Measurements from ENCODE around the gene NPIPB8.
A peak's percentile ranks its signal among the peaks of the same experiment; 100 is the strongest.
"Not testable (repeated sequence)": the region's sequence is repeated elsewhere in the genome, so short reads cannot be mapped to it uniquely, and the experiment has no call there.

The NPIPB8 gene

DNA sequence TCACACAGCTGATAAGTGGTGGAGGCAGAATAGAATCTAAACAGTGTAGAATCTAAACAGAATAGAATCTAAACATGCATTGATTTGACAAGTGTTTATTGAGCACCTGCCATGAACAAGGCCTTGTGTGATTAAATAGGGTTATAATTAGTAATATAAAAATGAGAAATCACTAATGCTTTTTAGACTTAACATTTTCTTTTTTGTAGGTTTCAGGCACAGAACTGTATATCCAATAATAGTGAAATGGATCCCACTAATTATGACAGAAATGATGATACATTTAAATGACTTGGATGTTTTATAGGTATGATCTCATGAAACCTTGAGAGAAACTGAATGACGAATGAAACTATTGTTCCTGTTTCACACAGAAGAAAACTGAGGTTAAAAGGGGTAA lies at the start of gene NPIPB8:
NPIPB8 (plus strand) TSS at position 301 of the 400 bp plus-strand sequence. CDS start 296 bp downstream, outside the sequence.
- not testable (repeated sequence) for DNase-seq (ENCODE audit: low spot score)

DNA sequence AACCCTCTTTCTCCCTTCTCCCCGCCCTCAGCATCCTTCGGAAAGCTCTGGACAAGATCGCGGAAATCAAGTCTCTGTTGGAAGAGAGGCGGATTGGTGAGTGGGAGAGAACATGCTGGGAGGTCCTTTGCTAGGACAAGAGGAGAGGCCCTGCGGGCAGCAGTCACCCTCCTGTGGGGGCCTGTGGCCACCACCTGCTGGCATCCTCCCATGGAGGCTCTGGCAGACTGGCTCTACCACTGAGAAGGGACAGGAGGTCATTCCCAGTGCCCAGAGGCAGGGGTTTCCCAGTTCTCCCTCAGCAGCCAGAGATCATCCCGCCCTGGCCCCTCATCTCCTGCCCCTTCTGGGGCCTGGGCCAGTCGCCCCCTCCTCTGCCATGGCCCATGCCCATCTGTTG lies 48.8 kb upstream of the NPIPB8 start:
- no peak for DNase-seq (ENCODE audit: low spot score)

DNA sequence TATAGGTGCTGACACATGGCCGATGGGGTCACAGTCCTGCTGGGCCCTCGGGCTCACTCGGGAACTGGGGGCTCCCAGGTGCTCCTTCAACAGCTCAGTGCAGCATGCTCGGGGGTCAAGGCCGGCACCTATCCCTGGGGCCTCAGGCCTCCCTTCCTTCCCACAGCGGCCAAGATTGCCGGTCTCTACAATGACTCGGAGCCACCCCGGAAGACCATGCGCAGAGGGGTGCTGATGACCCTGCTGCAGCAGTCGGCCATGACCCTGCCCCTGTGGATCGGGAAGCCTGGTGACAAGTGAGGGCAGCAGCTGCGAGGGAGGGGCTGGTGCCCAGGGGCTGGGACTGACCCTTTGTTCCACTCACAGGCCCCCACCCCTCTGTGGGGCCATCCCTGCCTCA lies 47.9 kb upstream of the NPIPB8 start:
- no peak for DNase-seq (ENCODE audit: low spot score)

DNA sequence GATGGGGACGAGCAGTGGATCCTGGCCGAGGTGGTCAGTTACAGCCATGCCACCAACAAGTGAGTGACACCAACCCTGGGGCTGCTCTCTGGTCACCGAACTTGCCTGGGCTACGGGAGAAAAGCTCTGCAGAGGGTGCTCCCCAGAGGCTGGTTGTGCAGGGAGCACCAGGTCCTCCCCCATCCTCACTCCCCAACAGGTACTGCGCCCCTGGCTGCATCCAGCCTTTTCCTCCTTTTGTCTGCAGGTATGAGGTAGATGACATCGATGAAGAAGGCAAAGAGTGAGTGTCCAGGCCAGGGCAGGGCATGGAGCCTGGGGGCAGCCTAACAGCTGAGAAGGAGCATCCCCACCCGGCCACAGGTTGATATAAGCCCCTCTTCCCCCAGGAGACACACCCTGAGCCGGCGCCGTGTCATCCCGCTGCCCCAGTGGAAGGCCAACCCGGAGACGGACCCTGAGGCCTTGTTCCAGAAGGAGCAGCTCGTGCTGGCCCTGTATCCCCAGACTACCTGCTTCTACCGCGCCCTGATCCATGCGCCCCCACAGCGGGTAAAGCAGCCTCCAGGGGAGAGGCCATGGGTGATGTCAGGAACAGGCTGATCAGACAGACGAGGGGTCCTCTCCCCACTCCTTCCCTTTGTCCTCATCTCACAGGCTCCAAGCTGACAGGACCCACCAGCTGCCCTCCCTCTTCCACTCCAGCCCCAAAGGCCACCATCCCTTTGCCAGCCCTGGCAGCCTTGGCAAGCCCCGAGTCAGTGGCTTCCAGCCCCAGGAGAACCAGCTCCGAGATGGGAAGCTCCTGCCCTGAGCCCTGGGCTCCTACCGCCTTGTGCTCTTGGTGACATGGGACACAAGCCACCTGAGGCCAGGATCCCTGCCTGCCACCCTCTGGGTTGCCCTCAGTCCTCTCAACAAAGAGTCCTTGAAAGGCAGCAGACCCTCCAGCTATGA lies 47.2 kb upstream of the NPIPB8 start:
- no peak for DNase-seq (ENCODE audit: low spot score)

DNA sequence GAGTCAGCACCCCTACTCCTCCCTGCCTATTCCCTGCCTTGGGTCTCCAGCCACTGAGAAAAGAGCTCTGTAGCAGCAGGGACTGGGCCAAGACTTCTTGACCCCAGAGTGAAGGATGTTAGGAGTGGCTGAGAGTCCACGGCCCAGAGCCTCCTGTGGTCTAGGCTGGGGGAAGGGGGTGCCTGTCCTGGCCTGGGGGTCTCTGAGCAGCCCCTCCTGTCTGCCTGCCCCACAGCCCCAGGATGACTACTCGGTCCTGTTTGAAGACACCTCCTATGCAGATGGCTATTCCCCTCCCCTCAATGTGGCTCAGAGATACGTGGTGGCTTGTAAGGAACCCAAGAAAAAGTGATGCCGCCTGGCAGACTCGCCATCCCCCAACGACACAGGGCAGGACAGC lies 46.5 kb upstream of the NPIPB8 start:
- no peak for DNase-seq (ENCODE audit: low spot score)

DNA sequence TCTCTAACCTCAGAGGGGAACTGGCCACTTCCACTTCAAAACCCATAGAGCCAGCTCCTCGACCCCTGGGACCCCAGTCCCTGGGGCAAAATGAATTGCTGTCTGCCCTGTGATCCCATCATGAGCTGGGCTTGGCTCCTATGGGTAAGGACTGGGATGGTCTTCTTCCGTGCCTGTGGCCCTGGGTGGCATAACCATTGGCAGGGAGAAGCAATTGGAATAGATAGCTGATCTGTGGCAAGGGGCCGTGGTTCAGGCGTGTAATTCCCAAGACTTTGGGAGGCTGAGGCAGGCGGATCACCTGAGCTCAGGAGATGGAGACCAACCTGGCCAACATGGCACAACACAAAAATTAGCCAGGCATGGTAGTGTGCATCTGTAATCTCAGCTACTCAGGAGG lies 45.4 kb upstream of the NPIPB8 start:
- DNase-seq (ENCODE audit: low spot score) = no peak

DNA sequence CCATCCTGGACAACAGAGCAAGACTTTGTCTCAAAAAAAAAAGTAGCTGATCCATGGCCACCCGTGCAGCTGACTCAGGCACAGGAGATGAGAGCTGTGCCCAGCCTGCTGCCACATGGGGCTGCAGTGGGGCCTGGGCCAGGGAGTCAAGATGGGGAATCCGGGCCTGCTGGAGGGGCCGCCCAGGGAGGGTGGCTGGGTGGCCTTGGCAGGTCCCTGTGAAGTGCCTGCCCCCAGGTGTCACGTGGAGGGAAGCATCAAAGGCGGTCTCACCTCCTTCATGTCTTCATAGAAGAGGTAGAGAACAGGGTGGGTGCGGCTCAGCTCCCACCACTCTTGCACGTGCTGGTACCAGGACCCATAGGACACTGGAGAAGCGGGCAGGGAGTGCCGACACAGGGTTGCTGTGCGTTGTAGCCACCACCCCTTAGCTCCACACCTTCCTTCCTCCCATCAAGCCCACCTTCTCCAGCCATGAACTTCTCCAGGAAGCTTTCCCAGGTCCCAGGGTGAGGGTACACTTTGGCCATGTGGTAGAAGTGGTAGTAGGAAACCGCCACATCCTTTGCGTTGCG lies 44.8 kb upstream of the NPIPB8 start:
- no peak for DNase-seq (ENCODE audit: low spot score)

DNA sequence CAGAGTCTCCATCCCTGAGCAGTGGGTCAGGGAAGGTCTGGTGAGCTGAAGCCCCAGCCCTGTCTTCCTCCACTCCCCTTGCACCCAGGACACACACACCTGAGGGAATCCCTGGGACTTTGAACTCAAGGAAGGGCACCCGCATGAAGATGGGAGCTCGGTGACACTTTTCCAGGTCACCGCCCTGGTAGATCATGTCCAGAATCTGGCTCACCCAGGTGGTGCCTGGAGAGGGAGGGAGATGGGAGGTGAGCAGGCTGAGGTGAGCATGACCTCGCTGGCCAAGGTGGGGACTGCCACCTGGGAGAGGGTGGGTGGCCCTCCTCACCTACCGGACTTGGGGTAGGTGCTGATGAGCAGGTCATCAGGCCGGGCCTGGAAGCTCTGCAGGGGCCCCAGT lies 42.4 kb upstream of the NPIPB8 start:
- DNase-seq (ENCODE audit: low spot score) = not testable (repeated sequence)

DNA sequence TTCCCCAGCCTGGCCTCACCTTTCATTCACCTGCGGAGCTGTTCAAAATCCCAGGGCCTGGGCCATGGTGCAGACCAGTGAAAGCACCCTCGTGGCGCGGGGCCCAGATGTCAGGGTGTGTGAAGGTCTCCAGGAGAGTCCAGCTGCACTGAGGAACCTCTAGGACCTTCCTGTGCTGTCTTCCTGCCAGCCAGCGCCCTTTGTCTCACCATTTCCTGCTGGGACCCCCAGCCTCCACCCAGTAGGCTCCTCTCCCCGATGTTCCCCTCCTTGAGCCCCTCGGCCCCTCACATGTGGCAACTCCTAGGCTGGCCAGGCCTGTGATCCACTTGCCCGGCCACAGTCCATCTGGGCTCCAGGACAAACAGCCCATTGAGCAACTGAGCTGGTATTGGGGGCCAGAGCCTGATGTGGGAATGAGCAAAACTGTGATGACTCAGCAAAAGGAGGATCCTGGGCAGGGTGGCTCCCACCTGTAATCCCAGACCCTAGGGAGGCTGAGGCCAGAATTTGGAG lies 41.7 kb upstream of the NPIPB8 start:
- DNase-seq (ENCODE audit: low spot score) = no peak

DNA sequence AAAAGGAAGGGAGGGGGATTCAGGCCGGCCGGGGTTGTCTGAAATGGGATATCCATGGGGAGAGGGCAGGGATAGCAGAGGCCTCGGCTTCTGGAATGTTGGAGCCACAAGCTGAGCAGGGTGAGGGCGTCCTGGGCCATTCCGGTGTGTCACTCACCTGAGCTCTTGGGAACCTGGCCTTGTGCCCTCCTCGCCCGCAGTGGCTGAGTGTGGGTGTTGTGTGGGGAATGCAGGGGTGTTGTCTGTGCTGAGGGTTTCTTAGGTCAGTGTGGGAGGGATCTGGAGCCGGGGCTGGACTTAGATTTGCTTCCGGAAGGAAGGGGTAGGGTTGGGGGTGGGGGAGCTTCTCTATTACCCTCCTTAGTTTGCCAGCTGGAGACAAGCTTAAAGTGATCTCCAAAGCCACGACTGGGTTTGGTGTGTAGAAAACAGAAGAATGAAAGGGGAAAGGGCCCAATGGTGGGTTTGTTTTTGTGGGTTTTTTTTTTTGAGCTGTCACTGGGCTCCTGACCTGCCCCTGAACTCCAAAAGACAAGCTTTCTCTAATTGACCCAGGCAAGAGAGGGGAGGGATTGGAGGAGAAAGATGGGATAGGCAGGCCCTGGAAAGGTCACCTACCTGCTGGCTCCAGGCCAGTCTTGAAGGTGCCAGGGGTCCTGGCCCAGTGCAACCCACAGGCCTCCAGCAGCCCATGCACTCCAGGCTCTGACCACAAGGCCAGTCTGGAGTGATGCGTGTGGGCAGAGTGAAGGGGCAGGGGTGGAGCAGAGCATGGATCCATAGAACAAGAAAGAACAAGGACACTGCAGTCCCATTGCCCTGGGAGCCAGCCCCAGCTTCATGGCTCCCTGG lies 40.8 kb upstream of the NPIPB8 start, which contains the start of gene SULT1A2:
SULT1A2 (minus strand) TSS at position 211 of the 852 bp plus-strand sequence. CDS start 1,120 bp downstream, outside the sequence.
- peak; percentile 57 for DNase-seq (ENCODE audit: low spot score)

DNA sequence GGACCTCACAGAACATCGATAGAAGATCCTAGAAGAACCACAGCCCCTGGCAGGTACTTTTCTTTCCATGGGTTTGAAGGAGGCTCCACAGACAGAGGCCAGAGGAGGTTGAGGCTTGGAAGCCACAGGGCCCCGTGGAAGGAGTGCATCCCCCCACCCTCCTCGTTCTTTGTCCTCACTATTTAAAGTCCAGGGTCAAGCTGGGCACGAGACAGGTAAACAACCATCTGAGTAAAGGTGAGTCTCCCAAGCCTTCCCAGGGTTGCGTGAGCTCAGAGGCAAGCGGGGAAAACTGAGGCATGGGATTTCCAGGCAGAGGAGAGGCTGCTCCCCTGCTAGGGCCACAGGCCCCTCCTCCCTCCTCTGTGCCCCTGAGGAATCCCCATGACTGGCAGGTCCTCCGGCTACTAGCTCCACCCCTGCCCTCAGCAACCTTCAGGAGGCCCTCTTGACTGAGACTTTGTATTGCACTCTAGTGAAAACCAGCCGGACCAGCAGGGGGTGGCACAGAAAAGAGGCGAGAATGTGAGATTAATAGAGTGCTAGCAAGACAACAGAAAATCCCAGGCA lies 40.1 kb upstream of the NPIPB8 start:
- DNase-seq (ENCODE audit: low spot score) = peak; percentile 80

DNA sequence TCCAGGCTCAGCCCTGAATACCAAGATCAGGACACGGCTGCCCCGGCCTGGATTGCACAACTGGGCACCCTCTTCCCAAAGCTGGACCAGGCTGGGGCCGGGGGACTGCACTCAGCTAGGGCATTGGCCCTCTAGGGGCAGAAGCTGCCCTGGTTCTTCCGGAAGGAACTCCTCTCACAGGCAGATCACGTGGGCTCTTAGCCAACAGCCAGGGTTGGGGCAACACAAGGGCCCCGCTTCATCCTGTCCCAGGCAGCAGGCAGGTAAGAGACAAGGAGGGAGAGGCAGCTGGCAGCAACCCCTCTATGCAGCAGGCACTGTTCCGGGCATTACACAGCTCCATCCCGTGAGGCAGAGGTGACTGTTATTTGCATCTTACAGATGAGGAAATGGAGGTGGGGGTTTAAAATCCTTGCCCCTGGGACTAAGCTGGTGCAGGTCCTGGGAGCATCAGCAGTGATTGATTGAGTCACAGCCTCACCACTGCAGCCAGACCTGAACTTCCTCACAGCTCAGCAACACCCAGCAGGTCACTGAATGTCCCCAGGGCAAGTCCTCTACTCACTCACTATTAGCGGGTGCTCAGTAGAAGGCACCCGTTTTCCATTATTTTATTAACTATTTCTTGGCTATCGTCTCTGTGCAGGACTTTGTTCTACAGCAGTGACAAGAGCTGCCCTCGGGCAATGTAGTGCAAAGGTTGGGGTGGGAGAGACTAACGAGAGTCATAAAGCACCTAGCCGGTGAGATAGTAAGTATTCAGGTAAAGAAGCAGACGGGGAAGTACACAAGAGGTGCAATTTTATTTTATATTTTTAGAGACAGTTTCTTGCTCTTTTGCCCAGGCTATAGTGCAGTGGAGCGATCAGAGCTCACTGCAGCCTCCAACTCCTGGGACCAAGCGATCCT lies 38.2 kb upstream of the NPIPB8 start:
- DNase-seq (ENCODE audit: low spot score) = not testable (repeated sequence)

DNA sequence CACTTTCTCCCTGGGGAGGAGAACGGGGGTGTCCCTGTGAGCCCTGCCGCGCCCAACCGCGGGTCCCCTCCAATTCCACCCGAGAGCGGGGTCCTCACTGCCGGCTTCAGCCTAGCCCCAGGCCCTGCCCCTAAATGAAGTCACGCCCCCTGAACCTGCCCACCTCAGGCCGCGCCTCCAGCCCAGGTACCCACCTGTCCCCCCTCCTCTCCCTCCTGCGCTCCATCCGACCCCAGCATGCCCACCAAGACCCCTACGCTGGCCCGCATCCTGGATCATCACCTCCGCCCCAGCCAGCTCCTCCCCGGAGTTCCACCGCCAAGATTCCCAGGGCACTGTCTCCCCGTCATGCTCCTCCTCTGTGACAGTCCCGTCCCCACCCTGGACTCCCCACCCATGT lies 36.9 kb upstream of the NPIPB8 start:
- not testable (repeated sequence) for DNase-seq (ENCODE audit: low spot score)

DNA sequence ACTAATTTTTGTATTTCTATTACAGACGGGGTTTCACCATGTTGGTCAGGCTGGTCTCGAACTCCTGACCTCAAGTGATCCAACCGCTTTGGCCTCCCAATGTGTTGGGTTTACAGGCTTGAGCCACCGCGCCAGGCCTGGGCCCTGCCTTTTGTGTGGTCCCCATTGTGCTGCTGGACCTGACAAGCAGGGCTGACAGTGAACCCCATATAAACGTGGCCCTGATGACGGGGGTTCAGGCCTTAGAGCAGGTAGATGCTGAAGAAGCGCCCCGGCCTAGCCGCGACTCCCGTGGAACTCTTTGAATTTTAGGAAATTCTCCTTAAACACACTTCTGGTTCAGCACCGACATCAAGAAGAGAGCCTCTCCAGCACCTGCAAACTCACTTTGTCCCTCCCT lies 36.3 kb upstream of the NPIPB8 start:
- DNase-seq (ENCODE audit: low spot score) = not testable (repeated sequence)

DNA sequence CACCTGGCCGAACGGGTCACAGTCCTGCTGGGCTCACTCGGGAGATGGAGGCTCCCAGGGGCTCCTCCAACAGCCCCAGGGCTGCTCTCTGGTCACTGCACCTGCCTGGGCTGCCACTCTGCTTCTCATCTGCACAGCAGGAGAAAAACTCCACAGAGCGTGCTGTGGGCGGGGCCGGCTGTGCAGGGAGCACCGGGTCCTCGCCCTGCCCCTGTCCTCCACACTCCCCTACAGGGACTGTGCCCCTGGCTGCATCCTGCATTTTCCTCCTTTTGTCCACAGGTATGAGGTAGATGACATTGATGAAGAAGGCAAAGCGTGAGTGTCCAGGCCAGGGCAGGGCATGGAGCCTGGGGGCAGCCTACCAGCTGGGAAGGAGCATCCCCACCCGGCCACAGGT lies 35.8 kb upstream of the NPIPB8 start:
- not testable (repeated sequence) for DNase-seq (ENCODE audit: low spot score)

DNA sequence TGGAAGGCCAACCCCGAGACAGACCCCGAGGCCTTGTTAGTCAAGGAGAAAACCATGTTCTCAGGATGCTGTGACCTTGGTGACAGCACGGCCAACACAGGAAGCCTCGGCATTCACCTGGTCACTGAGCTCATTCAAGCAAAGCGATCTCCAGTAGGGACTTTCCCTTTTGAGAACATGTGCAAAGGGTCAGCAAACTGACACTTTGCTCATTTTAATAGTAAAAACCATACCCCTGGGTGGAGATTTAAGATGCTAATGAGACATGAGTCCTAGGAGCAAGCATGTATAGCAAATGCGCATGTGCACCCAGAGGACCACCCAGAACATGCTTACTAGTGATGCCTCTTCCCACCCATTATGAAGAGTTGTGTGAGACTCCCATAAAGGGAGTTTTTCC lies 35.3 kb upstream of the NPIPB8 start:
- no peak for DNase-seq (ENCODE audit: low spot score)

DNA sequence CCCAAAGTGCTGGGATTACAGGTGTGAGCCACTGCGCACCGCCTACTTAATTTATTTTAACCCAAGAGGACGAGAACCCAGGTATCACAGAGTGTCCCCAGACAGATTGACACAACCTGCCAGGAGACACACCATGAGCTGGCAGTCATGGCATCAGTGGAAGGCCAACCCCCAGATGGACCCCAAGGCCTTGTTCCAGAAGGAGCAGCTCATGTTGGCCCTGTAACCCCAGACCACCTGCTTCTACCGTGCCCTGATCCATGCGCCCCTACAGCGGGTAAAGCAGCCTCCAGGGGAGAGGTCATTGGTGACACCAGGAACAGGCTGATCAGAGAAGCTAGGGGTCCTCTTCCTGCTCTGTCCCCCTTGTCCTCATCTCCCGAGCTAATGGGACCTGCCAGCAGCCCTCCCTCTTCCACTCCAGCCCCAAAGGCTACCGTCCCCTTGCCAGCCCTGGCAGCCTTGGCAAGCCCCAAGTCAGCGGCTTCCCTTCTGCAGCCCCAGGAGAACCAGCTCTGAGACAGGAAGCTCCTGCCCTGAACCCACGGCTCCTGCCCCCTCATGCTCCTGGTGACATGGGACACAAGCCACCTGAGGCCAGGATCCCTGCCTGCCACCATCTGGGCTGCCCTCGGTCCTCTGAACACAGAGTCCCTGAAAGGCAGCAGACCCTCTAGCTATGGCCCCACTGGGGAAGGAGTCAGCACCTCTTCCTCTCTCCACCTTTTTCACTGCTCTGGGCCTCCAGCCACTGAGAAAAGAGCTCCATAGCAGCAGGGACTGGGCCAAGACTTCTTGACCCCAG lies 34.3 kb upstream of the NPIPB8 start:
- no peak for DNase-seq (ENCODE audit: low spot score)

DNA sequence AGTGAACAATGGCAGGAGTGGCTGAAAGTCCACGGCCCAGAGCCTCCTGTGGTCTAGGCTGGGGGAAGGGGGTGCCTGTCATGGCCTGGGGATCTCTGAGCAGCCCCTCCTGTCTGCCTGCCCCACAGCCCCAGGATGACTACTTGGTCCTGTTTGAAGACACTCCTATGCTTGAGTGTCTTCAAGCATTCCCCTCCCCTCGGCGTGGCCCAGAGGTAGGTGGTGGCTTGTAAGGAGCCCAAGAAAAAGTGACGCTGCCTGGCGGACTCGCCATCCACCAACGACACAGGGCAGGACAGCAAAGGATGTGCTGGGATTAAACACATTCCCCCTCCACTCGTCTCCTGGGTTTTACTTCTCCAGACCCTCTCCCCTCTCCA lies 33.7 kb upstream of the NPIPB8 start:
- DNase-seq (ENCODE audit: low spot score) = no peak

DNA sequence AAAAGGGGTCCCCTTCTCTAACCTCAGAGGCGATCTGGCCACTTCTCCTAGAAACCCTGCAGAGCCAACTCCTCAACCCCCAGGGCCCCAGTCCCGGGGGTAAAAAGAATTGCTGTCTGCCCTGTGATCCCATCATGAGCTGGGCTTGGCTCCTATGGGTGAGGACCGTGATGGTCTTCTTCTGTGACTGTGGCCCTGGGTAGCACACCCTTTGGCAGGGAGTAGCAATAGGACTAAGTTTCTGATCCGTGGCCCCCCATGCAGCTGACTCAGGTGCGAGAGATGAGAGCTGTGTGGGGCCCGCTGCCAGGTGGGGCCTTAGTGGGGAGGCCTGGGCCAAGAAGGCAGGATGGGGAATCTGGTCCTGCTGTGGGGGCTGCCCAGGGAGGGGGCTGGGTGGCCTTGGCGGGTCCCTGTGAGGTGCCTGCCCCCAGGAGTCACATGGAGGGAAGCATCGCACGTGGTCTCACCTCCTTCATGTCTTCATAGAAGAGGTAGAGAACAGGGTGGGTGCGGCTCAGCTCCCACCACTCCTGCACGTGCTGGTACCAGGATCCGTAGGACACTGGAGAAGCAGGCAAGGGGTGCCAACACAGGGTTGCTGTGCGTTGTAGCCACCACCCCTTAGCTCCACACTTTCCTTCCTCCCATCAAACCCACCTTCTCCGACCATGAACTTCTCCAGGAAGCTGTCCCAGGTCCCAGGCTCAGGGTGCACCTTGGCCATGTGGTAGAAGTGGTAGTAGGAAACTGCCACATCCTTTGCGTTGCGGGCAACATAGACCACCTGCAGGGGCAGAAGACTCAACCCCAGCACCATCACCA lies 31.4 kb upstream of the NPIPB8 start:
- no peak for DNase-seq (ENCODE audit: low spot score)

Data from iPS-NIHi11 (cell line).